Activated naive CD8-positive, alpha-beta T cell treated with anti-CD3 and anti-CD28 coated beads, Interleukin-2, amount 50 U/mL, for 16 hours (primary cell): ENCODE results near the gene PITX3.
"Not testable (repeated sequence)": the region's sequence is repeated elsewhere in the genome, so short reads cannot be mapped to it uniquely, and the experiment has no call there.

ENCODE experiments used
- DNase-seq: peaks from one replicate; pipeline ENCODE4 v3.0.0-alpha.2; 2020; ENCODE audit warnings: low read depth, low spot score

The PITX3 gene

DNA sequence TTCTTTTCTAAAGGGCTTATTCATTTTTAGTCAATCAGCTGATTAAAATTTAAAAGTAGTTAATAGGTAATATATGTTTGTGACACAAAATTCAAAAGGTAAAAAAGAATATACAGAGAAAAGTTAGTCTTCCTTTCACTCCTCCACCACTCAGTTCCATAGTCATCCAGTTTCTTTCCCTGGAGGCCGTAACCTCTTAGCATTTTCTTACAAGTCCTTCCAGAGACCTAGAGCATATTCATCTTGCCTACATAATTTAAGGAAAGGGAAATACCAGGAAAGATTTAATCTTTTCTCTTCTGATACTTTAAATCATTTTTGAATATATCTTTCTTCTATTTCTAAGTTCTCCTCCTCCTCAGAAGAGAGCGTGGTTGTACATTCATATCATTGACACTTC is 14.1 kb upstream of the PITX3 start:
- DNase-seq, result no peak

DNA sequence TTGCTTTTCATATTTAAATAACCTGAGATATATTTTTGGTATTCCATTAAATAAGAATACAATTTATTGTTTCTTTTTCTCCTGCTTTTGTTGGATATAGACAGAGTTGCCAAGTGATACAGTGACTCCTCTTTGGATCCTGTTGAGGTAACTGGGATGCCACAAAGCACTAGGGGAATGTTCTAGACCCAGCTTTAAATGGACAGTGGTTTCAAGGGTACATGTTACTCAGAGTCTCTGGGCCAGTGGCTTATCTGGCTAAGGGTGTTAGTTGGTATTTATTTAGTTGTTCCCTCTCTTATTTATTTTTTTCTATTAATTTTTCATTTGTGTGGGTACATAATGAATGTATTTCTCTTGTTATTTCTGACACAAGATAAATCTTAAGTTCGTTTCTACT is 13.1 kb upstream of the PITX3 start:
- no peak for DNase-seq

DNA sequence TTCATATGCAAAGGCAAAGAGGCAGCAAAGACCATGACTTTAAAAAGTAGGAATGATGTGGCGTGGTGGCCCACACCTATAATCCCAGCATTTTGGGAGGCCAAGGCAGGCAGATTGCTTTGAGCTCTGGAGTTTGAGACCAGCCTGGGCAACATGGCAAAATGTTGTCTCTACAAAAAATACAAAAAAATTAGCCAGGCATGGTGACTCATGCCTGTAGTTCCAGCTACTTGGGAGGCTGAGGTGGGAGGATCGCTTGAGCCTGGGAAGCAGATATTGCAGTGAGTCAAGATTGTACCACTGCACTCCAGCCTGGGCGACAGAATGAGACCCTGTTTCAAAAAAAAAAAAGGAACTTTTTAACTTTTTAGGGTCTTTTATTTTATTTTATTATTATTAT is 11.2 kb upstream of the PITX3 start:
- not testable (repeated sequence) for DNase-seq

DNA sequence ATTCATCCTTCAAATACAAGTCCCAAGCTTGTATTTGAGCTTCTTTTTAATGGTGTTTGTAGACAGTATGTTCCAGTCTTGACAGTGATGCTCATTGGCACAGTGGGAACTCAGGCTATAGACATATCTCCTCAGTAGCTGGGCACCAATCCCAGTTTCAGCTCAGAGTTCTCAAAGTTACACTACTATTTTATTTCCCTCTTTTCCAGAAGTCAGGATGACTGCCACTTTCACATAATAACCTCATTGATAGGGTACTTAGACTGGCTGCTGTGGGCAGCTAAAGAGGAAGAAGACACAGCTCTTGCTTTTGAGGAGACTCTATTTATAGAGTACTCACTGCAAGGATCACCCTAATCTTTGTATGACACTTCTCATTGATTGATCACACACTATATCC is 6.4 kb upstream of the PITX3 start:
- no peak for DNase-seq

DNA sequence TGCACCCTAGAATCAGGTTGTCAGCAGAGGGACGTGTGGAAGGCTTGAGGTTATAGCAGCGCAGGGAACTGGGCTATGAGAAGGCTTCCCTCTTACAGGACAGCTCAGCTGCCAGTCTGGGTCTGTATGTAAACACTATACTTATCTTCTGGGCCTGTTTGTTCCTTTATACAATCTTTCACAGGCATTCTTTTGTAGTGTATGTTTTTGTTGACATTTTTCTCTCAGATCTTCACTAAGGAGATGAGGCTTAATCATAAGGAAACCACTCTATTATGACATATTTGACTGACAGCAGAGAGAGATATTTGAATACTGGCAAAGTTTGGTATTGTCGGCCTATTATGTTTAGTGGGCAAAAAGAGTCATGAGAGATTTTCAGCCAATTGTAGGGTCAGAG is 4.9 kb upstream of the PITX3 start:
- DNase-seq, result no peak

DNA sequence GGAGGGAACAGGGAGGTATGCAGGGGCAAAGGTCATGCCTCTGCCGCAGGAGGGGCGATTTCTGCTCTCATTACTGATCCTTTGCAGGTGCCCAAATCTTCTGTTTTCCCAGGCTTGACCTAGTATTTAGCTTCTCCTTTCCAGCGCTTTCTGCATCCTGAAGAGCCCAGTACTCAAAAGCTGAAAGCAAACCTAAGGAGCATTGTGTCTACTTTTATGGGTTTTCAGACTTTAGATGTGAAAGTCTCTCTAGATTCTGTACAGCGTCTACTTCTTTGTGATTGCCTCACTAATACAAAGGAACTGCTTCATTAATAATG is 4.6 kb upstream of the PITX3 start:
- DNase-seq, result no peak

DNA sequence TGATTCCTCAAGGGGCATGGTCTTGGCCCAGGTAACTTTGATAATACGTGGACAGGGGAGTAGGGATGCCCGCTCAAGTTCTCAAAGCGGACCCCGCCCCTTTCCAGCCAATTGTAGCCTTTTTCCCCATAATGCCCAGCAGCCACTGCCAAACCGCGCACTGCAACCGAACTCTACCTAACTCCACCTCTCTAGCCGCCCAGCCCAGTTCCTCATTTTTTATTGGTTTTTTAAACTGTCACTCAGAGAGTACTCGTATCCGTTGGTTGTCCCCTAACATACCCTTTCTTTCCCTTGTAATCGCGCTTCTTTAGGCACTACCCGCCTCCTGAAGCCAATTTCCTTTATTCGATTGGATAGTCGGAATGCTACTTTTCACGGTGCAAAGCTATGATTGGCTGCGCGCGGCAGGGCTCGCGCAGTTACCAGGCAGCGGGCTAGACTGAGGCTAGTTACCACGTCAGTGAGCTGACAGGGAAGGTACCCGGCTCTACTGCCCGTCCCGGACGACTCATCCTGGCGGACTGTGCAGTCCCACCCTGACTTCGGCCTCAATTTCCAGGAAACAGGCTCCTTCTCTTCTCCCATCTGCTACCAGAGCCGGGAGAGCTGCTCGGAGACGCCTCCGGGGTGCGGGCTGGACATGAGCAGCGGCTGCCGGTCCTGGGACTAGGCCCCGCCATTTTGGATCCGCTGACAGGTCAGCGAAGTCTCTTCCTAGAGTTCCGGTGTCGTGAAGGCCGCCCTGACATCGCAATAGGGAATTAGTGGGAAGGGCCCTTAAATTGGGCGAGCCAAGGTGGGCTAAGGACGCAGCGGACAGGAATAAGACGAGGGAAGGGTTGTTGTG is 4.0 kb upstream of the PITX3 start, which contains the start of gene GBF1:
Gene GBF1, plus strand, starts transcription at position 451 of the 850 bp plus-strand sequence. CDS start 13,407 bp downstream, outside the sequence.
- peak; percentile 71 for DNase-seq

DNA sequence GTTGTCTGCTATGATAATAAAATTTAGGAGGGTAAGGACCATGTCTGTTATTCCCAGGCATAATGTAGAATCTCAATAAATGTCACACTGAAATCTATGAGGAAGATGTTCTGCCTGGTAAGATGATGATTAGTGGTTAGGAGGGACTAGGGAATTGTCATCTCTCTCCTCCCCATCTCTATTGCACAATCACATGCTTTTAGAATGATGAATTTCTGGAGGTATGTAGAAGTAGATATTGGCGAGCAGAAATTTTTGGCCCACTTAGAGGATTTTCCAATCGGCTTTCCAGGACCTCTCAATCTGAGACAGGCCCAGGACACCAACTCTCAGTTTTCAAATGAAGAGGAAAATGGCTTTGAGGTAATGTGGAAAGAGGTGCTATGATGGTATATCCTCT is 2.0 kb upstream of the PITX3 start:
- DNase-seq, result no peak

DNA sequence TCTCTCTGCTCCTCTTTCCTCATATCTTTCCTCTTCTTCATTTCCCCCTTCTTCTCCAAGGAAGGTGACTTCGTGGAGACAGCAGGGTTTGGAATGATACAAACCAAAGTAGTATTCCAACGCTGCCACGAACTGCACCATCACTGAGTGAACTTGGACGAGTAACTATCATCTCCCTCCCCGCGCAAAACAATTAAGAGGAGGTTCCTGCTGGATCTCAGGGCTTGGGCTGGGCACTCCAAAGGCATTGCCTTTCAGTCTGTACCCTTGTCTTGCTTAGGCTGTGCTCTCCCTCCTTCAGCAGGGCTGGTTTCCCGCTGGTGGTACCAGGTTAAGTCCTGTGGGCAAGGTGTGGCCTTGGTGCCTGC is 790 bp upstream of the PITX3 start:
- DNase-seq, result no peak

DNA sequence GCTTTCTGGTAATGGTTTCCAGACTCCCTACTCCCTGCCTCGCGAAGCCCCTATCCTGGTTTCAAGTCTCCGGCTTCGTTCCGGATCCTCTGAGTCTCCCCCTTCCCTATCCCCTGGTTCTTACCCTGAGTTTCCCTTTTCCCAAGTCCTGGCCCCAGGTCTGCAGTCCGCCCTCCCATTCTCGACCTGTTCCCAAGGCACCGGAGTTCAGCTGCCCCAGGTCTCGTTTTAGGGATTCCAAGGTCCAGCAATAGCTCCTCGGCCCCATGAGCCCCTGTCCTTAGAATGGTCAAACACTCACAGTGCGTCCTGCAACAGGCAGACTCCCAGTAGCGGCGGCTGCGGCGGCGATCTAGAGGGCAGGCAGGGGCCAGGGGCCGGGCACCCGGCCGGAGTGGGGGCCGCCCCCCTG is 274 bp downstream of the PITX3 start:
- DNase-seq, result no peak

DNA sequence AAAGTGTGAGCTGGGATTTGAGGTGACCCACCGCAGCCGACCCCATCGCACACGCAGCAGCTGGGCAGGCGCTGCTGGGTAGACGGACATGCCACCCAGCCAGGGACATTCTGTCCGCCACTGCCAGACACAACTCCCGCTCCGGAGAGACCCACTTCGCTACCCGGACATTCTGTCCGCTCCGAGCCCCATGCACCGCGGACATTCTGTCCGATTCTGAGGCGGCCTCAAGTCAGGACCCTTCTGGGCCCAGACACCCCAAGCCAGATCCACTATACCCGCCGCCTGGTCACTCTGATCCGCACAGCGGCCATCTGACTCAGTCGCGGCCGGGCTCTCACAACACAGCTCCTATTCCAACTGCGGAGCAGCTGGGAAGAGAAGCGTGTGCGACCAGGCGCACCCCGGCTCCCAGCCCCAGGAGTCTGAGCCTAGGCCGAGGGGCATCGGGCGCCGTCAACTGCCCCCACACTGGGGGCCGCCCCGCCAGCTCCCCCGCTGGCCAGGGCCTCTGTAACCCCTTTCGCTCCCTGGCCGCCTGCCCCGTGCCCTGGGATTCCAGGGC is 763 bp downstream of the PITX3 start:
- no peak for DNase-seq

DNA sequence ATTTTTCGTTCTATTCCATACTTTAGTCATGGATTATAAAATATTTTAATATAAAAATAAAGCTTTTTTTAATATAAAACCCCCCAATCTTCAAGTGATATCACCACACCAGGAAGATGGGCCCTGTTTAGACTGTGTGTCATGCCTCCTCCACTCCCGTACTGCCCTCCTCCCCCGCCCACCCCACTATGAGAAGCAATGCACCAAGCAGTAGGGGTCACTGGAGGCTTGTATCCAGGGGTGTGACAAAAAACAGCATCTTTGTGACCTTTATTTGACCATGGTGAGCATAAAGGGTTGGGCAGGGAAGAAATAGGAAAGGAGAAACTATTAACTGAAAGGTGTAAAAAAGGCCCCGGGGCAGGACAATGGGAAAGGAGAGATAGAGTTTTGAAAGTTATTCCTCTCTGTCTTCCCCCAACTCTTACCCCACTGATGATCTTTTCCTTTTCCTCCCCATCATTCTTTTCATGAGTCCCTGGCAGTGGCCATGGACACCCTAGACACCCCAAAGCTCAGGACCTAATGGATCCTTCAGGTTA is 3.5 kb downstream of the PITX3 start:
- no peak for DNase-seq

DNA sequence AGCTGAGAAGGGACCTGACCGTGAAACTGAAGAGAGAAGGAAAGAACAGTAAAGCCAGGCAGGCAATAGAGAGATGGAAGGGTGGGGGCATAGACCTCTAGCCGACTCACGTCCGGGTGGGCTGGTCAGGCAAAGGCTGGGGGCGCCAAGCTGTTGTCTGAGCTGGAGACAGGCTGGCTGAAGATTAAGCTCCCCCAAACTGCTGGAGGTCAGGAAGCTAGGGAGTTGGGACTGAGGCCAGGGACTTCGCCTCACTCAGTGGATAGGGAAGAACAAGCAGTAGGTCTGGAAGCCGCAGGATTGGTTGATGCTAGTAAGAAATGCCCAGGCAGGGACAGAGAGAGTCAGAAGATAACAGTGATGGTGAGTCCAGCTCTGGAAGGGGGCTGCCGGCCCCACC is 5.3 kb downstream of the PITX3 start:
- DNase-seq, result no peak

DNA sequence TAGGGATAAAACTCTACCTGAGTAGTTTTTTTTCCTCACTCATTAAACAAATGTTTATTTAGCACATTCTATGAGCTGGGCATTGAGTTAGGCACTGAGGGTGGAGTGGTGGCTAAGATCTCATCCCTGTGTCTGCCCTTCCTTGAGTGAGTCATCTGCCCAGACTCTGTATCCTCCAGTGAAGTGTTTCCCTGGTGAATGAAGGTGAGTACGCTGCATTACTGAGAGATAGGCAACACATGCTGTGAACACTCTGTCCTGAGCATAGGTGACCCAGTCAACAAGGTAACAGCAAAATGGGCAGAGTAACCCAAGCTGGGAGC is 5.8 kb downstream of the PITX3 start:
- DNase-seq, result no peak

DNA sequence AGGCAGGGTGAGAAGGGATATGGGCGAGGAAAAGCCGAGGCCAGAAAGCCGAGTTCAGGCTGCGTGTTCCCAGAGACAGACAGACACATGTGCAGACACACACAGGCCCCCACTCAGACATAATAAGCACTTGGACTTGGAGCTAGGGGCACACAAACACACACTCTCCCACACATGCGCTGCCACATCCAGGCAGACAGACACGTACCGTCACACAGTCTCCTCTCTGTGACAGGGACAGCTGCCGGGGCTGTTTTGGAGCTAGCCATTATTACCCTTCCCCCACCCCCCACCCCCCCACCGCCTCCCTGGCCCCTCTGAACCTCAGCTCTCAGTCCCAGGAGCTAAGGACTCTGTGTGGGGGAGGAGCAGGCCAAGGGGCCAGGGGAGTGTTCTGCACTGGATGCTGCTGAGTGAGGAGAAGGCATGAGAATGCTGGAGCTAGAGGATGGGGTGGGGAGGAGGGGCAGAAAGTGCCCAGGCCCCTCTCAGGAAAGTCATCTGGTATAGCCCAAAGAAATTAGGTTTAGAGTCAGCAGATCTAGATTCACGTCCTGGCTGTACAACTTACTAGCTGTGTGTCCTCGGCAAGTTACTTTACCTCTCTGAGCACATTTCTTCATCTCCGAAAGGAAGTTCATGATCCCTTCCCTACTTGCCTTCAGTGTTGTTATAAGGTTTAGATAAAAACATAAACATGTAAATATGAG is 6.3 kb downstream of the PITX3 start:
- DNase-seq, result no peak

DNA sequence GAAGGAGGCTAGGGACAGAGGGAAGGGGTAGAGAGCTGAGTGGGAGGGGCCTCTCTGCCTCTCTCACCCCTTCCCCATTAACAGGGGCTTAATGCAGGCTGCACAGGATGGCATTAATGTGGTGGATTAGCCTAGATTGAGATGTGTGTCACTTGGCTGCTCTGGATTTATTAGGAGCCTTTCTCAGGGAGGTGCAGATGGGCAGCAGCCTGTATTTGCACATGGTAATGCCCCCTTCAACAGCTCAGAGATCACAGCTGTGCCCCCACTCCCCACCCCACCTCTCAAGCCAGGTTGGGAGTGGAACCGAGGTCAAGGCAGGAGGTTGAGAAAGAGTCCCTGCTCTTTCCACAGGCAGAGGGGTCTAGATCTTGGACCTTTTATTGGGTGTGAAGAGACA is 7.3 kb downstream of the PITX3 start:
- no peak for DNase-seq

DNA sequence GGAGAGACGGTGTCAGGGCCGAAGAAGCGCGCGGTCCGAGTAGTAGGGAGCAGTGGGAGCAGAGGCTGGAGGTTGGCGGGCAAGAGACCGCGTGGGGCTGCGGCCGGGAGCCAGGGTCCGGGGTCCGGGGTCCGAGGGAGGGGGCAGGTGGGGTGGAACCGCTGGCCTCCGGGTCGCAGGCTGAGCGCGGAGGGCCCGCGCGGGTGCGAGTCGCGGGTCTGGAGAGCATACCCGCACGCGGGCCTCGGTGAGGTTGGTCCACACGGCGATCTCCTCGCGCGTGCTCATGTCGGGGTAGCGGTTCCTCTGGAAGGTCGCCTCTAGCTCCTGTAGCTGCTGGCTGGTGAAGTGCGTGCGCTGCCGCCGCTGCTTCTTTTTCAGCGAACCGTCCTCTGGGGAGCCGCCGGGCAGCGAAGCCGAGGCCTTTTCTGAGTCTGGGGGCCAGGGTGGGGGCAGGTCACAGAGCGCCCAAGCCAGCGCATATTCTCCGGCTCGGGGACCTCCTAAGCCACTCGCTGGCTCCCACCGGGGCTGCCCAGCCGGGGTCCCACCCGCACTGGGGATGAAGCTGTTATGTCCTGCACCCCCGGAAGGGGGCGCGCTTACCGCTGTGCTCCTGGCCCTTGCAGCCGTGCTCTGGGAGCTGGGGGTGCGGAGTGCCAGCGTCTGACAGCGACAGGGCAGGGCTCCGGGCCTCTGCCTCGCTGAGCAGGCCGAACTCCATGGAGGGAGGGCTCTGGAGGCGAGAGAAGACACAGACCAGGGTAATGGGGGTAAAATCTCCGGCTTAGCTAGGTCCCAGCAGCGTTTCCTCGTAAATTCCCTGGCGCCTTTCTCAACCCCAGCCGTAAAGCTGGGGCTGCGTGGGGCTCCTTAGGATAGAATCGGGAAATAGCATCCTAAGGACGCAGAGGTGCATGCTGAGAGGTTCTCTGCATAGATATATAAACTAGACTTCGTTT is 9.7 kb downstream of the PITX3 start:
- DNase-seq, result peak; percentile 32

DNA sequence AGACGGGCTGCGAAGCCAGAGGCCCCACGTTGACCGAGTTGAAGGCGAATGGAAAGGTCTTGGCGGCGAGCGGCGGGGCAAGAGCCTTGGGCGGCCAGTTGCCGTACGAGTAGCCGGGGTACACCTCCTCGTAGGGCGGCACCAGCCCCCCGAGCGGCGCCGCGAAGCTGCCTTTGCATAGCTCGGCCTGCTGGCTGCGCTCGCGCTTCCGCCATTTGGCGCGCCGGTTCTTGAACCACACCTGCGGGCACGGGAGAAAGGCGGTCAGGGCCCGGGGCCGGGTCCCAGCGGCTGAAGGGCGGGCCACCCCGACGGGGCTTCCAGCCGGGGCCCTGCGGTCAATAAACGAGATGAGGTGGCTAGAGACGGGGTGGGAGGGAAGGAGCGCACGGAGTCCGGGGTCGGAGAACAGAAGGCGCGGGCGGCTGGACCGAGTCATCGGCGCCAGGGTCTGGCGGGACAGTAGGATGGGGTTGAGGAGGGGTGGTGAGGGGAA is 10.4 kb downstream of the PITX3 start:
- DNase-seq, result no peak

DNA sequence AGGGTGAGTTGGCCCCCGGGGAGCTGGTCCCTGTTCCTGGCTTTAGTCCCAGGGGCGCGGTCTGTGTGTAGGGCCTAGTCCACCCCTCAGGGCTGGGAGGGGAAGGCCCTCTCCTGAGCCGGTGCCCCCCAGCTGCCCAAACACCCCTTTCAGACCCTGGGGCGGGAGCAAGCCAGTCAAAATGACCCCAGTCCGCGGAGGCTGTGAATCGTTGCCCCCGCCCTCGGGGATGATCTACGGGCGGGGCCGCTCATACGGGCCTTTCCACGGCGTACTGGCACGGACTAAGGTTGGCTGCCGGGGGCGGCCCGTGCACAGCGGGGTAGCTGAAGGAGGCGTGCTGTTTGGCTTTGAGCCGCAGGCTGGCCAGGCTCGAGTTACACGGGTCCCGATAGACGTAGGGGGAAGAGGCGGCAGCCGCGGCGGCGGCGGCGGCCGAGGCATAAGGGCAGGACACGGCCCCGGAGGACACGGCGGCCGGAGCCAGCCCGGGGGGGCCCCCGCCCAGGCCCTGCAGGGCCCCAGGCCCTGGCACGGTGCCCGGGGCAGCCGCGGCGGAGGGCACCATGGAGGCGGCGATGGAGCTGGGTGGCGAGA is 10.9 kb downstream of the PITX3 start:
- DNase-seq, result no peak

DNA sequence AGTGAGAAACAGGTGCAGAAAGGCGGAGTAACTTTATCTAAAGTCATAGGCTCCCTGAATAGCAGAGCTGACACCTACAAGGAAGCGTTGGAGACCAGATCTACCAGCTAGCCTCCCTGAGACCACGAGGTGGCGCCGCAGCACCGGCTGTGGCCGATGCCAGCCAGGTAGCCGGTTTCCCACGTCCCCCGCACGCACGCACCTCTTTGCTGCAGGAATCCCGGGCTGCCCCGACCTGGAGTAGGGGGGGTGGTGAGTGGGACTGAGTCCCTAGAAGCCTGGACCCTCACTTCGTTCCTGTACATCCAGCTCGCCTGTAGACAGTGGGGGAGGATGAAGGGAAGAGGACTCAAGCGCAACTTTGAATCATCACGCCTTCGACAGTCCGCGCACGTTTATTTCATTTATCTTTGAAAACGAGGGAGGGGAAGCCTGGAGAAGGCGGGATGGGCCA is 11.5 kb downstream of the PITX3 start:
- peak; percentile 70 for DNase-seq

DNA sequence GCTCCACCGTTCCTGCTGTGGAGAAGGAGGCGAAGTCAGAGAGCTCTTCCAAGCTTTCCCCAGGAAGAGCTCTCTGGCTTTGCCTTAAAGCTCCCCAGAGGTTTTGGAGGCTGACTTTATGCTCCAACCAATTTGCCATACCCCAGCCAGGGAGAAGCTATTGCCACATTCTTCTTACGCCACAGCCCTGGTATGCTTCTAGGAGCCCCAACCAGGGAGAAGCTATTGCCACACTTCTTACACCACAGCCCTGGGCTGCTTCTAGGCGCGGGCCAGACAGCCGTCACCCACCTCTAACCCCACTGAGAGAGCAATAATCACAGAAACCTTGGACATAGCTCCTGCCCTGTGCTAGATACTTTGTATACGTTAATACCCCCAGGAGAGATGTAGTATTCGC is 14.3 kb downstream of the PITX3 start:
- no peak for DNase-seq
